NCI-H128 (cell line): Measurements from ENCODE around the gene AOC3.
"Not testable (repeated sequence)": the region's sequence is repeated elsewhere in the genome, so short reads cannot be mapped to it uniquely, and the experiment has no call there.

Experiments
- DNase-seq: peaks from one replicate; lab custom pipeline; 2025; ENCODE audit not compliant: unreplicated experiment; lab: John Stamatoyannopoulos, UW

The AOC3 gene

DNA sequence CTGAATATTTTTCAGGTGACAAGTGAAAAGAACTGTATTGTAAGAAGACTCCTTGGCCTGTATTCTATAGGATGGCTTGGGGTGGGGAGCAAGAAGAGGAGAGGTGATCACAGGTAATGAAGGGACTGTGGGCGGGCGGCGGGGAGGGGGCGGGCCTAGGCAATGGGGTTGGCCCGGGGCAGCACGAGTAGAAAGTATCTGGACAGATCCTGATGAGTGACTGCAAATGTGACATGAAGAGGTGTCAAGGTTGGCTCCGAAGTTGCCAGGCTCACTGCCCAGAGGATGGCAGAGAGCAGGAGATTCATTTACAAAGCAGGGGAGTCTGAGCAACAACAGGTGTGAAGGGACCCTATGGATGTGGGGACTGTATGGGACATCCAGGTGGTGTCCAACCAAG lies 38.8 kb downstream of the AOC3 start:
- DNase-seq = no peak

DNA sequence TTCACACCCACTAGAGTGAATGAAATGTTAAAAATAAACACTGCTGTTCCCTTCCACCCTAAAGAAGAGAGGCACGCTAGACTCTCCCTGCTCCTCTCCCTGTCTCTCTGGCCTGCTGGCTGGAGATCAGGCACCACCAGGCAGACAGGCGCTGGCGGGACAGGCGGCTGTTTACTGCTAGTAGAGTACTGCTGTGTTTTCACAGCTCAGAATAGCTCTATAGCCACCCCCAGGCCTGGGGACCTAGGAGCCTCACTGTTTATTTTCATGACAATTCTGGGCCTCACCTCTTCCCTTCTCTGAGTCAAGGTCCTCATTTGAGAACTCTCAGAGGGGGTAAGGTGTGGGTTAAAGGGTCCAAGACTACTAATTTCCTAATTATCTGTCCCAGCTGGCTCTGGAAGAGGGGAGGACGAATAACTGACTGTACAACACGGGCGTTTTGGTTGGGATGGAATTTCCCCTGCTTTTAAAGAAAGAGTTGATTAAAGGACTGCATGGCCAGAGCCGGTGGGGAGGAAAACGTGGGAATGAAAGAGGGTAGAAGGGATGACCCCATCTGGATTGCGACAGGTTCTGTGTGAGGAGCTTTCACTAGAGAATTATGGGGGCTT lies 40.6 kb downstream of the AOC3 start:
- DNase-seq = no peak

DNA sequence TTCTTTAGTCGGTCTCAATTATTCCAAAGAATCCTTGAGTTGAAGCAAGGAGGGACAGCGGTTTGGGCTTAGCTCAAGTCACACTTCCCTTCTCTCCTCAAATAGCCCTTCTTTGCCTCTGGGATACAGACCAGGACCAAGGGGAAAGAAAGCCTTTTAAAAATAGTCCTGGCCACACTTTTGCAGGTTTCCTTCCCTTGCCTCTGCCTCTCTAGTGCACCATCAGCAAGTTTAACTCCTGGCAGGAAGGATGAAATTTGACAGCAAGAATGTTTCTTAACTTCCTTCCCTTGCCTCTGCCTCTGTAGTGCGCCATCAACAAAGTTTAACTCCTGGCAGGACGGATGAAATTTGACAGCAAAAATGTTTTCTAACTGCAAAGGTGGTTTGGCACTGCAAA lies 42.4 kb downstream of the AOC3 start:
- DNase-seq = no peak

DNA sequence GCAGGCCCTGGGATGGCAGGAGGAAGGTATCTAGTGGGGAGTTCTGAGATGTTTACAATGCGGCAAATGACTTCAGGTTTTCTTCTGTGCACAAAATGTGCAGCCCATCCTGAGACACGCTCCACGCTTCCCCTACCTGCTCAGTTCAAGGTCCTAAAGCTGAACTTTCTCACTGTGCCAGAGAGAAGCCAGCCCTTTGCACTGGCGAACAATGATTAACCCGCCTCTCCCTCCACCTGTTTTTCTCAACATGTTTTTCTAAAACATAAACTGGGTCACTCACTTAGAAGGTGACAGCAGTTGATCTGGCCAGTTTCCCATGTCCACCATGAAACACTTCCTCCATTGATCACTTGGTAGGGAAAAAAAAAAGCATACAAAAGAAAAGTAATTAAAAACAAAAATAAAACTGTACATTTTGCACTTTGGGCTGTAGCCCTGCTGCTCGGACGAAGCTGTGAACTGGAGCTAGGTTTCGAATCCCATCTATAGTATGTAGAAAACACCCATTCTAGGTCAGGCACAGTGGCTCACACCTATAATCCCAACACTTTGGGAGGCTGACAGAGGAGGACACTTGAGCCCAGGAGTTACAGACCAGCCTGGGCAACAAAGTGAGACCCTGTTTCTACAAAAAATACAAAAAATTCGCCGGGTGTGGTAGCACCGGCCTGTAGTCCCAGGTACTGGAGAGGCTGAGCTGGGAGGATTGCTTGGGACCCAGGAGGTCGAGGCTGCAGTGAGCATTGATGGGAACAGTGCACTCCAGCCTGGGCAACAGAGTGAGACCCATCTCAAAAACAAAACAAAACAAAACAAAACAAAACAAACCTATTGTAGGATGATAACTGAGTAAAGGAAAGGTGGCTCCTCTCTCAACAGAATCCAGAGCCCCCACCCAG lies 43.5 kb downstream of the AOC3 start:
- no peak for DNase-seq

DNA sequence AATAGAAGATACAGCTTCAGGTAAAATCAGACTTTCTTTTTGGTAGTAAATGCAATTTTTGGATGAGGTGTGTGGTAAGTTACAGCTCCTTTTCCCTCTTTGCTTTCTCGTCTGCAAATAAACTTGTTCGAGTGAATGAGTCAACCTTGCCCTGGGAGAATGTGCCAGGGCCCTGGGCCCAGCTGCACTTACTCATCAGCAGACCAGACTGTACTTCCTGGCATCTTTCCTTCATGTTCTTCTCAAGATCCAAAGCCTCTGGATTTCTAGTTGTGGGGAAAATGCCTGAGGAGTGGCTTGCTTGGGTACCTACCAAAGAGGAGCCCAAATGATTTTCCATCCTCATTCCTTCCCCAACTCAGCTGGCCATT lies 44.2 kb downstream of the AOC3 start:
- no peak for DNase-seq

DNA sequence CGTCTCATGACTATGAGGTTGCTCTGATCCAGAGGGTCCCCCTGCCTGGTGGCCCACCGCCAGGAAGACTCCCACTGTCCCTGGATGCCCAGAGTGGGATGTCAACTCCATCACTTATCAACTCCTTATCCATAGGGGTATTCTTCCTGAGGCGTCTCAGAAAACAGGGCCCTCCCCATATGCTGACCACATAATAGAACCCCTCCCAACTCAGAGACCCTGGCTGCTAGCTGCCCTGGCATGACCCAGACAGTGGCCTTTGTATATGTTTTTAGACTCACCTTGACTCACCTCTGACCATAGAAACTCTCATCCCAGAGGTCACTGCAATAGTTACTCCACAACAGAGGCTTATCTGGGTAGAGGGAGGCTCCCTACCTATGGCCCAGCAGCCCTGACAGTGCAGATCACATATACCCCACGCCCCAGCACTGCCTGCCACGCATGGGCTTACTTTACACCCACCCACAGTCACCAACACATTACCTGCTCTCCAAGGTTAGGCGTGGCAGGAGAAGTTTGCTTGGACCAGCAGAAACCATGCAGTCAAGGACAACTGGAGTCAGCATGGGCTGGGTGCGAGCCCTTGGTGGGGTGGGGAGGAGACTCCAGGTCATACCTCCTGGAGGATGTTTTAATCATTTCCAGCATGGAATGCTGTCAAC lies 47.3 kb downstream of the AOC3 start:
- no peak for DNase-seq

DNA sequence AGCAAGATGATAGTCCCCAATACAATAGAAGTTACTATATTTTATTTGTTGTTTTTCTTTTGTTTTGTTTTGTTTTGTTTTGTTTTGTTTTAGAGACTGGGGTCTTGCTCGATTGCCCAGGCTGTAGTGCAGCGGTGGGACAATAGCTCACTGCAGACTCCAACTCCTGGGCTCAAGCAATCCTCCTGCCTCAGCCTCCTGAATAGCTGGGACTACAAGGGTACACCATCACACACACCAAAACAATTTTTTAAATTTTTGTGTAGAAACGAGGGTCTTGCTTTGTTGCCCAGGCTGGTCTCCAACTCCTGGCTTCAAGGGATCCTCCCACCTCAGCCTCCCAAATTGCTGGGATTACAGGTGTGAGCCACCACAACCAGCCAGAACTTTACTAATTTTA lies 49.0 kb downstream of the AOC3 start:
- DNase-seq = not testable (repeated sequence)

DNA sequence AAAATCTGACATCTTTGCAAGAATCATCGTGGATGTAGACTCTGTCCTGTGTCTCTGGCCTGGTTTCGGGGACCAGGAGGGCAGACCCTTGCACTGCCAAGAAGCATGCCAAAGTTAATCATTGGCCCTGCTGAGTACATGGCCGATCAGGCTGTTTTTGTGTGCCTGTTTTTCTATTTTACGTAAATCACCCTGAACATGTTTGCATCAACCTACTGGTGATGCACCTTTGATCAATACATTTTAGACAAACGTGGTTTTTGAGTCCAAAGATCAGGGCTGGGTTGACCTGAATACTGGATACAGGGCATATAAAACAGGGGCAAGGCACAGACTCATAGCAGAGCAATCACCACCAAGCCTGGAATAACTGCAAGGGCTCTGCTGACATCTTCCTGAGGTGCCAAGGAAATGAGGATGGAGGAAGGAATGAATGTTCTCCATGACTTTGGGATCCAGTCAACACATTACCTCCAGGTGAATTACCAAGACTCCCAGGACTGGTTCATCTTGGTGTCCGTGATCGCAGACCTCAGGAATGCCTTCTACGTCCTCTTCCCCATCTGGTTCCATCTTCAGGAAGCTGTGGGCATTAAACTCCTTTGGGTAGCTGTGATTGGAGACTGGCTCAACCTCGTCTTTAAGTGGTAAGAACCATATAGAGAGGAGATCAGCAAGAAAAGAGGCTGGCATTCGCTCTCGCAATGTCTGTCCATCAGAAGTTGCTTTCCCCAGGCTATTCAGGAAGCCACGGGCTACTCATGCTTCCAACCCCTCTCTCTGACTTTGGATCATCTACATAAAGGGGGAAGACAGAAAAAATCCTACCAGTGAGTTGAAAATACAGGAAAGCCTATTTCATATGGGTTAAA lies 49.7 kb downstream of the AOC3 start, which contains the start of gene G6PC1:
Gene G6PC1, plus strand, starts transcription at position 340 of the 872 bp plus-strand sequence. Its CDS starts 78 bp downstream, at position 418.
- no peak for DNase-seq

DNA sequence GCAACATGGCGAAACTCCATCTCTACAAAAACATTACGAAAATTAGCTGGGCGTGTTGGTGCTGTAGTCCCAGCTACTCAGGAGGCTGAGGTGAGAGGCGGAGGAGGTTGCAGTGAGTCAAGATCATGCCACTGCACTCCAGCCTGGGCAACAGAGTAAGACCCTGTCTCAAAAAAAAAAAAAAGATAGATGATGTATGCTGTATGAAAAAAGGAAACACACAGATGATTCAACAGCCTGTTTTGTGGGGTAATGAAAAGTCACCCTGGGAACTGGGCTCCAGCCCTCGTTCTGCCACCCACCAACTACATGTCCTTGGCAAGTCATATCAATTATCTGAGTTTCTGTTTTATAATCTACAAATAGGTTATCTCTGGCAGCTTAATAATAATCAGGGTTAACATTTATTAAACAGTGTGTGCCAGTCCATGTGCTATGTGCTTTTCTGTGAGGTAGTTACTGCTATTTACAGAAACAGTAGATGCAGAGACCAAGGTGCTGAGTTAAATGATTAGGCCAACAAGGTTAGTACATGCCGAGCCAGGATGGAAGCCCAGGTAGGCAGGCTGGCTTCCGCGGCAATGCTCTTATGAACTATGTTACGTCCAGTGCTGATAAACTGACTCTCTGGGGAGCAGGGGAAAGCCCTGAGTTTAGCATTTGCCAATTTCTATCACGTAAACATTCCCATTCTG lies 50.7 kb downstream of the AOC3 start:
- no peak for DNase-seq

DNA sequence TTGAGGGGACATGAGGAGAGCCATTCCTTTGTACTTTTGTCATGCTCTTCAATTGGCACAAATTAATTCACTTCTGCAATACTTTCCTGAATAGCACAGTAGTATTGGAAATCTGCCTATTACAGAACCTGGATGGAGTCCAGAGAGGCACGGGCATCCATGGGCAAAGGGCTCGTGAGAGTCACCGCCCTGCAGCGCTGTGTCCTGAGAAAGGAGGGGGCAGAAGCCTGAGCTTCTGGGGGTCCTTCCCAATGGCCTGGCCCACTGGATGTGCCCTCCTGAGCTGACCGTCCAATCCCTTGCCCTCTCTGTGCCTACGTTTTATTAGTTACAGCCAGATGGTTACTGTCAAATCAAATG lies 53.1 kb downstream of the AOC3 start:
- no peak for DNase-seq

DNA sequence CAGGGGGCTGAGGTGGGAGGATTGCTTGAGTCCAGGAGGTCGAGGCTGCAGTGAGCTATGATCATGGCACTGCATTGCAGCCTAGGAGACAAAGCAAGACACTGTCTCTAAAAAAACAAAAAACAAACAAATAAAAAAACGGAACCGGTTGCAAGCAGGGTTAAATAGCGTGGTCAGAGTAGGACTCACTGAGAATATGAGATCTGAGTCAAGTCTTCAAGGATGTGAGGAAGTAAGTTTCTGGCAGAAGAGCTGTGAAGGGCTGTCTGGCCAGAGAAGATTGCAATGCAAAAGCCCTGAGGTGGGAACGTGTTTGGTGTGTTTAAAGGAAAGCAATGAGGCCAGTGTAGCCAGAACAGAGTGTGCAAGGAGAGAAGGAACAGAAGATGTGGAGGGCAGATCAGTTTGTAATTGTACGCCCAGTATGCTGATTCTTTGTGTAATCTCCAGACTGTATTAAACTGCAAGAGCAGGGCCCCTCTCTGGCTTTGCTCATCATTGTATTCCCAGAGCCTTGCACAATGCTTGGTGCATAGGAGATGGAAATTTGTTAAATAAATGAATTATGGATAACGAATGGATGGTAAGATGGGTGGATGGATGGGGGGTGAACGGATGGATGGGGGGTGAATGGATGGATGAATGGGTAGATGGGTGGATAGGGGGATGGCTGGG lies 55.9 kb downstream of the AOC3 start:
- no peak for DNase-seq
